K562 (cell line): ENCODE measurements around the gene HOXB6. TPM values are rescaled to one million over a fixed set of nuclear protein-coding genes. Genes with fewer than 3 reads are reported as not detected.

Experiments
- CREBBP ChIP-seq: IDR thresholded peaks from one replicate; pipeline ENCODE4 v1.6.1; 2012; ENCODE audit warnings: low read depth, mild to moderate bottlenecking, control low read depth, inconsistent platforms, low read length
- DPF2 ChIP-seq: fragments of 450-650 bp; IDR thresholded peaks from 2 replicates; pipeline ENCODE4 v1.6.1; 2016
- GTF2F1 ChIP-seq: IDR thresholded peaks from 2 replicates; pipeline ENCODE4 v1.6.1; 2011; ENCODE audit warnings: low read depth, low read length, improper control_type of control experiment
- HDAC3 ChIP-seq: fragments of 450-650 bp; IDR thresholded peaks from 2 replicates; pipeline ENCODE4 v1.6.1; 2018; ENCODE audit warnings: borderline replicate concordance, mild to moderate bottlenecking, moderate library complexity; ENCODE audit not compliant: partially characterized antibody
- HMG20B ChIP-seq: fragments of 250-450 bp; sonication (Bioruptor Pico); IDR thresholded peaks from 2 replicates; pipeline ENCODE4 v1.5.0; 2021; ENCODE audit warnings: mild to moderate bottlenecking
- POU5F1 ChIP-seq: fragments of 150-350 bp; IDR thresholded peaks from 2 replicates; pipeline ENCODE4 v1.6.1; 2014; ENCODE audit warnings: borderline replicate concordance, low read length, low read depth, mild to moderate bottlenecking; ENCODE audit not compliant: partially characterized antibody
- PRPF4 ChIP-seq: fragments of 200-400 bp; formaldehyde crosslinking; IDR thresholded peaks from one replicate; pipeline ENCODE4 v1.6.1; 2017; ENCODE audit warnings: low read length, low read depth, mild to moderate bottlenecking; ENCODE audit not compliant: insufficient read depth, poor library complexity, severe bottlenecking
- RHOXF2B ChIP-seq: fragments of 250-450 bp; sonication (Bioruptor Pico); conservative IDR thresholded peaks from 2 replicates; pipeline ENCODE4 v1.5.1; 2021
- SMAD1 ChIP-seq: fragments of 150-350 bp; IDR thresholded peaks from 2 replicates; pipeline ENCODE4 v1.6.1; 2014; ENCODE audit warnings: low read length, low read depth; ENCODE audit not compliant: partially characterized antibody
- TEAD2 ChIP-seq: fragments of 450-650 bp; IDR thresholded peaks from 2 replicates; pipeline ENCODE4 v1.6.1; 2016; ENCODE audit warnings: missing genetic modification characterization, control low read depth, missing compliant biosample characterization
- U2AF2 ChIP-seq: fragments of 200-400 bp; formaldehyde crosslinking; optimal IDR thresholded peaks from 2 replicates; pipeline ENCODE3; 2017; ENCODE audit warnings: low read depth, mild to moderate bottlenecking, low read length
- ZFX ChIP-seq: sonication (generic); formaldehyde crosslinking; IDR thresholded peaks from 2 replicates; pipeline ENCODE4 v1.8.0; 2022; ENCODE audit warnings: mild to moderate bottlenecking, missing genetic modification reagents, moderate library complexity
- ZNF263 ChIP-seq: sonication (generic); formaldehyde crosslinking; IDR thresholded peaks from 2 replicates; pipeline ENCODE4 v1.8.0; 2022; ENCODE audit warnings: mild to moderate bottlenecking, missing genetic modification reagents, borderline replicate concordance
- polyA plus RNA-seq, 8 experiments: library from polyadenylated mRNA; depleted of rRNA in 4 of 8; stranded (reverse) in 5 of 8; unstranded in 3 of 8; fragments of >200 nt; fragmentation: Nextera tagmentation in 2 of 8; fragmentation: Illumina TruSeq in 1 of 8; extraction: Ambion mirVana in 2 of 8; extraction: Trizol in 1 of 8; gene quantifications; 2 replicates each; pipeline versions ENCODE4 v1.2.1 to v1.2.3, GENCODE V29; 2011 to 2014; ENCODE audit warnings: inconsistent platforms in 1 of 8, missing spikeins in 1 of 8
- total RNA-seq, 7 experiments: library from RNA; depleted of rRNA in 6 of 7; stranded (reverse); fragments of >200 nt in 6 of 7; fragmentation: Illumina TruSeq in 2 of 7; extraction: Trizol in 2 of 7; gene quantifications; 2 replicates each; pipeline versions ENCODE4 v1.2.1 to v1.2.3, GENCODE V29; 2011 to 2021; ENCODE audit warnings: low replicate concordance in 1 of 7
- TF ChIP-seq, protein P1 (sequence below): fragments of 450-650 bp; formaldehyde crosslinking; IDR thresholded peaks from 2 replicates; pipeline ENCODE4 v1.4.0; 2020; ENCODE audit warnings: mild to moderate bottlenecking
- TF ChIP-seq, protein P2 (sequence below): fragments of 450-650 bp; formaldehyde crosslinking; IDR thresholded peaks from 2 replicates; pipeline ENCODE4 v1.4.0; 2020; ENCODE audit warnings: mild to moderate bottlenecking, mixed read lengths
- TF ChIP-seq, protein P3 (sequence below), 2 experiments: fragments of 250-450 bp in 1 of 2; fragments of 450-650 bp in 1 of 2; sonication (Bioruptor Pico) in 1 of 2; IDR thresholded peaks; 2 replicates each; pipeline versions ENCODE4 v1.6.1 to v1.8.0; 2016 to 2021; ENCODE audit warnings: mild to moderate bottlenecking in 2 of 2, moderate library complexity in 2 of 2, missing compliant biosample characterization in 1 of 2, missing genetic modification characterization in 1 of 2
- TF ChIP-seq, protein P4 (sequence below), 3 experiments: fragments of 200-800 bp in 1 of 3; sonication (Bioruptor generic) in 1 of 3; sonication (generic) in 1 of 3; formaldehyde crosslinking in 1 of 3; IDR thresholded peaks; 2 replicates each; pipeline versions ENCODE4 v1.6.1 to v1.8.0; 2016 to 2022; ENCODE audit warnings: mild to moderate bottlenecking in 2 of 3, missing compliant biosample characterization in 2 of 3, missing genetic modification characterization in 2 of 3, missing genetic modification reagents in 1 of 3
- TF ChIP-seq, protein P5 (sequence below), 2 experiments: IDR thresholded peaks in 1 of 2; conservative IDR thresholded peaks in 1 of 2; 2 replicates each; pipeline ENCODE4 v1.6.1; 2016; ENCODE audit warnings: low read depth in 2 of 2, mild to moderate bottlenecking in 1 of 2, missing compliant biosample characterization in 1 of 2, missing genetic modification characterization in 1 of 2, moderate library complexity in 1 of 2

HOXB6 gene
- total and polyA plus RNA-seq, 9 of the 15 experiments (the other 6 are each of a cell fraction or from before 2014, with no cell fraction given) = 1.2 to 14.8 (median 4.9) TPM

DNA sequence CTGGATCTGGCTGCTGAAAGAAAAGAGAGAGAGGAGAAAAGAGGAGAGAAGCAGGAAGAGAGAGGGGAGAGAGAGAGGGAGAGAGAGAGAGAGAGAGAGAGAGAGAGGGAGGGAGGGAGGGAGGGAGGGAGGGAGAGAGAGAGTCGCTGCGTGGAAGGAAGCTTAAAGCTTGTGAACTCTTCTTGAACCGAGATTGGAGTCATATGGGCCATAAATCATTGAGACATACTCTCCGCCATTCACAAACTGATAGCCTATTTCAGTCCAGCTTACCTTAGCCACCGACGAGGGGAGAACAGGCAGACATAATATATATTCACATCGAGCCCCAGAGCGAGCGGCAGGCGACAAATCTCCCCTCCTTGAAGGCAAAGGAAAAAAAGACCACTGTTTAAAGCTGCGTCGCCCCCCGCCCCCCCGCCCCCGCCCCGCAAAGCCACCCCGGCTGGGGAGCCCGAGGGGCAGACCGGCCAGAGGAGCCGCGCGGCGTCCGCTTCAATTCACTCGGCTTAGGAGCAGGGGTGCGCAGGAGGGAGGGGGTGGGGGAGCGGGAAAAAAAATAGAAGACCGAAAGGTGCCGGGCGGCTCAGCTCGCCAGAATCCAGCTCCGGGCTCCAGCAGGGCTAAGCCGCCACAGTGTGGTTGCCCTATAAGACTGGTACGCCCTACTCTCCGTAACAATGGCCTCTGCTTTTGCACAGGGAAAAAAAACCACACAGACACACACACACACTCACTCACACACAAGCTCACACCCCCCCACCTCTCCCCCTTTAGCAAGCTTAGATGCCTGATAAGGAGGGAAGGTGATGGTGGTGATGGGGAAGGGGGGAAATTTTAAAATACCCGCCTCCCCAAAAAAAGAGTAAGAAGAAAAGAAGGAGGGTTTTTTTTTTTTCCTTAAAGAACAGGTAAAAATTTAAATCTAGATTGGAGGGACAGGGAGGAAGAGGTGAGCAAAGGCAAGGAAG, 49.2 kb downstream of the HOXB6 start (continued):
- TF ChIP-seq, protein P1, sequence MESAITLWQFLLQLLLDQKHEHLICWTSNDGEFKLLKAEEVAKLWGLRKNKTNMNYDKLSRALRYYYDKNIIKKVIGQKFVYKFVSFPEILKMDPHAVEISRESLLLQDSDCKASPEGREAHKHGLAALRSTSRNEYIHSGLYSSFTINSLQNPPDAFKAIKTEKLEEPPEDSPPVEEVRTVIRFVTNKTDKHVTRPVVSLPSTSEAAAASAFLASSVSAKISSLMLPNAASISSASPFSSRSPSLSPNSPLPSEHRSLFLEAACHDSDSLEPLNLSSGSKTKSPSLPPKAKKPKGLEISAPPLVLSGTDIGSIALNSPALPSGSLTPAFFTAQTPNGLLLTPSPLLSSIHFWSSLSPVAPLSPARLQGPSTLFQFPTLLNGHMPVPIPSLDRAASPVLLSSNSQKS (CRISPR knock-in tag) = no peak
- TF ChIP-seq POU5F1 (no peak), U2AF2 (no peak), DPF2 (peak; percentile 89), HMG20B (no peak), RHOXF2B (no peak), TEAD2 (tag) (no peak), GTF2F1 (no peak), HDAC3 (peak; percentile 68), PRPF4 (no peak), ZNF263 (no peak), ZFX (no peak), CREBBP (no peak), SMAD1 (peak; percentile 72)
- TF ChIP-seq, protein P2, sequence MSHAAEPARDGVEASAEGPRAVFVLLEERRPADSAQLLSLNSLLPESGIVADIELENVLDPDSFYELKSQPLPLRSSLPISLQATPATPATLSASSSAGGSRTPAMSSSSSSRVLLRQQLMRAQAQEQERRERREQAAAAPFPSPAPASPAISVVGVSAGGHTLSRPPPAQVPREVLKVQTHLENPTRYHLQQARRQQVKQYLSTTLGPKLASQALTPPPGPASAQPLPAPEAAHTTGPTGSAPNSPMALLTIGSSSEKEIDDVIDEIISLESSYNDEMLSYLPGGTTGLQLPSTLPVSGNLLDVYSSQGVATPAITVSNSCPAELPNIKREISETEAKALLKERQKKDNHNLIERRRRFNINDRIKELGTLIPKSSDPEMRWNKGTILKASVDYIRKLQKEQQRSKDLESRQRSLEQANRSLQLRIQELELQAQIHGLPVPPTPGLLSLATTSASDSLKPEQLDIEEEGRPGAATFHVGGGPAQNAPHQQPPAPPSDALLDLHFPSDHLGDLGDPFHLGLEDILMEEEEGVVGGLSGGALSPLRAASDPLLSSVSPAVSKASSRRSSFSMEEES (CRISPR knock-in tag) = no peak
- TF ChIP-seq, protein P3, sequence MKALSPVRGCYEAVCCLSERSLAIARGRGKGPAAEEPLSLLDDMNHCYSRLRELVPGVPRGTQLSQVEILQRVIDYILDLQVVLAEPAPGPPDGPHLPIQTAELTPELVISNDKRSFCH (CRISPR knock-in tag; IDR thresholded peaks at IDR 0.05) = no peak
- TF ChIP-seq, protein P3 (tag; IDR thresholded peaks at IDR 0.05) = no peak
- TF ChIP-seq, protein P4, sequence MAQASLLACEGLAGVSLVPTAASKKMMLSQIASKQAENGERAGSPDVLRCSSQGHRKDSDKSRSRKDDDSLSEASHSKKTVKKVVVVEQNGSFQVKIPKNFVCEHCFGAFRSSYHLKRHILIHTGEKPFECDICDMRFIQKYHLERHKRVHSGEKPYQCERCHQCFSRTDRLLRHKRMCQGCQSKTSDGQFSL (CRISPR knock-in tag; IDR thresholded peaks at IDR 0.05) = peak; percentile 56; the same call in 1 of the 2 replicates
- TF ChIP-seq, protein P4 (tag; IDR thresholded peaks at IDR 0.05) = peak in 1 of 2 experiments; percentile 56; a peak in 2 of 4 replicates
- TF ChIP-seq, protein P5, sequence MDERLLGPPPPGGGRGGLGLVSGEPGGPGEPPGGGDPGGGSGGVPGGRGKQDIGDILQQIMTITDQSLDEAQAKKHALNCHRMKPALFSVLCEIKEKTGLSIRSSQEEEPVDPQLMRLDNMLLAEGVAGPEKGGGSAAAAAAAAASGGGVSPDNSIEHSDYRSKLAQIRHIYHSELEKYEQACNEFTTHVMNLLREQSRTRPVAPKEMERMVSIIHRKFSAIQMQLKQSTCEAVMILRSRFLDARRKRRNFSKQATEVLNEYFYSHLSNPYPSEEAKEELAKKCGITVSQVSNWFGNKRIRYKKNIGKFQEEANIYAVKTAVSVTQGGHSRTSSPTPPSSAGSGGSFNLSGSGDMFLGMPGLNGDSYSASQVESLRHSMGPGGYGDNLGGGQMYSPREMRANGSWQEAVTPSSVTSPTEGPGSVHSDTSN (CRISPR knock-in tag; IDR thresholded peaks at IDR 0.05; ENCODE audit: low read depth) = peak; percentile 84
- TF ChIP-seq, protein P5 (tag; conservative IDR thresholded peaks at IDR 0.05; ENCODE audit: low read depth) = peak; percentile 98
